NT2/D1 (cell line): ENCODE measurements around the gene EML1.

ENCODE experiments used
- DNase-seq: peaks from one replicate; pipeline ENCODE4 v3.0.0-alpha.2; 2011; ENCODE audit warnings: low read depth, low spot score
- H3K27me3 ChIP-seq: 2 replicates; pipeline ENCODE4 v1.6.0; 2011; ENCODE audit warnings: mild to moderate bottlenecking; ENCODE audit not compliant: insufficient read length, insufficient read depth
- H3K36me3 ChIP-seq: 2 replicates; pipeline ENCODE4 v1.6.1; 2011; ENCODE audit warnings: mild to moderate bottlenecking, low read length, mixed read lengths; ENCODE audit not compliant: insufficient read depth, insufficient read length
- H3K4me1 ChIP-seq: 2 replicates; pipeline ENCODE4 v1.5.1; 2011; ENCODE audit not compliant: insufficient read depth, insufficient read length
- H3K4me3 ChIP-seq: 2 replicates; pipeline ENCODE4 v1.5.1; 2011; ENCODE audit warnings: low read depth; ENCODE audit not compliant: insufficient read length
- H3K9ac ChIP-seq: 2 replicates; pipeline ENCODE4 v1.6.0; 2011; ENCODE audit warnings: low read depth; ENCODE audit not compliant: insufficient read length
- H3K9me3 ChIP-seq: 2 replicates; pipeline ENCODE4 v1.5.1; 2011; ENCODE audit warnings: mild to moderate bottlenecking, low read length; ENCODE audit not compliant: insufficient read depth
- SUZ12 ChIP-seq: IDR thresholded peaks from 2 replicates; pipeline ENCODE4 v1.6.1; 2011; ENCODE audit not compliant: insufficient read length, insufficient read depth; ENCODE audit errors: extremely low read depth
- YY1 ChIP-seq: IDR thresholded peaks from 2 replicates; pipeline ENCODE4 v1.6.1; 2011; ENCODE audit not compliant: insufficient read length, insufficient read depth
- ZNF274 ChIP-seq: IDR thresholded peaks from 2 replicates; pipeline ENCODE4 v1.6.1; 2011; ENCODE audit warnings: mild to moderate bottlenecking, low read depth, low read length

Gene EML1

DNA sequence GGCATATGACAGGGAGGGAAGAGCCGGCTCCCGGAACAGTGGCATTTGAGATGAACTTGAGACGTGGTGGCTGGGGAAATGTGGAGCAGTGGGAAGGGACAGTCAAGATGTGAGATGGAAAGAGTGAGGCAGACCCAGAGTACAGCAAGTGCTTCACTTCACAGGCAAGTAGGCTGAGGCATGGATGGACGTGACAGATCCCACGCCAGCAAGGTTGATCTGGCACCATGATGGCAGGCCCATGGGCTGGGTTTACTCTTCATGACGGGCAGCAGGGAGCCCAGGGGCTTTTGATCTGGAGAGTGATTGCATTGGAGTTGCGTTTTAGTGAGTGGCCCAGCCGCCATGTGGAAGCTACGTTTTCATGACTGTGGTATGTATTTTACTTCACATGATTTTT, 17.9 kb upstream of the EML1 start:
- no peak for TF ChIP-seq SUZ12
- TF ChIP-seq ZNF274: no peak
- no peak for TF ChIP-seq YY1
- Histone ChIP-seq H3K4me1 (peaks cover 5% of the 10 kb centered on the region), H3K9me3 (no peaks in the 10 kb centered on the region), H3K36me3 (no peaks in the 10 kb centered on the region), H3K4me3 (no peak overlapping the region), H3K27me3 (no peaks in the 10 kb centered on the region), H3K9ac (no peak overlapping the region)
- DNase-seq: no peak

DNA sequence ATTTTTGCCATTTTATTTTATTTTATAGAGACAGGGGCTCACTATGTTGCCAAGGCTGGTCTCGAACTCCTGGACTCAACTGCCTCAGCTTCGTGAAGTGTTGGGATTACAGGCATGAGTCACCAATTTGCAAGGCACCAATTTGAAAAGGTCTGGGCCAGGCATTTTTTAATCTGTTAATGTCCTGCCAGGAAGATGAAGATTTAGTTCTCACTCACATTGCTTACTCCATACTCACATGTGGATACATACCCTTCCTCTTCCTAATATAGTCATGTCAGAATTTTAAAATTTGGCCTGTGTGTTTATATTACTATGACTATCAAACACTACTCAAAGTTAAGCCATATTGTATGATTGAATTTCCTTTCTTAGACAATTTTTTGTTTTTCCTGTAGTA, 15.3 kb upstream of the EML1 start:
- Histone ChIP-seq H3K36me3 (peaks cover 3% of the 10 kb centered on the region), H3K4me1 (peaks cover 5% of the 10 kb centered on the region), H3K27me3 (no peaks in the 10 kb centered on the region), H3K9me3 (no peaks in the 10 kb centered on the region), H3K4me3 (no peak overlapping the region), H3K9ac (no peak overlapping the region)
- TF ChIP-seq SUZ12: no peak
- TF ChIP-seq YY1: no peak
- TF ChIP-seq ZNF274: no peak
- no peak for DNase-seq

DNA sequence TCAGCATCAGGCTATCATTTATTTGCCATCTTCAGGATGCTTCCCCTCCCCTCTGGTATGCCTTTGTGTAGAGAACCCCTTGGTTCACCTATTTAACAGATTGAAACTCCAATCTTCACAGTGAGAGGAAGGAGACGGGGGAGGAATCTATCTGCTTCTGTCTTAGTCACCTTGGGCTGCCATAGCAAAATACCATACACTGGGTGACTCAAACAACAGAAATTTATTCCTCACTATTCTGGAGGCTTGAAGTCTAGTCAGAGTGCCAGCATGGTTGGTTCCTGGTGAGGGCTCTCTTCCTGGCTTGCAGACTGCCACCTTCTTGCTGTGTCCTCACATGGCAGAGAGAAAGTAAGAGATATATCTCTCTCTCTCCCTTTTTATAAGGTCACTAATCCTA, 13.5 kb upstream of the EML1 start:
- H3K27me3 ChIP-seq: no peaks in the 10 kb centered on the region
- no peak for DNase-seq
- no peaks in the 10 kb centered on the region for H3K9me3 ChIP-seq
- no peak overlapping the region for H3K4me3 ChIP-seq
- no peak for TF ChIP-seq SUZ12
- TF ChIP-seq YY1: no peak
- TF ChIP-seq ZNF274: no peak
- no peak overlapping the region for H3K9ac ChIP-seq
- peaks cover 2% of the 10 kb centered on the region for H3K4me1 ChIP-seq
- peaks cover 3% of the 10 kb centered on the region for H3K36me3 ChIP-seq

DNA sequence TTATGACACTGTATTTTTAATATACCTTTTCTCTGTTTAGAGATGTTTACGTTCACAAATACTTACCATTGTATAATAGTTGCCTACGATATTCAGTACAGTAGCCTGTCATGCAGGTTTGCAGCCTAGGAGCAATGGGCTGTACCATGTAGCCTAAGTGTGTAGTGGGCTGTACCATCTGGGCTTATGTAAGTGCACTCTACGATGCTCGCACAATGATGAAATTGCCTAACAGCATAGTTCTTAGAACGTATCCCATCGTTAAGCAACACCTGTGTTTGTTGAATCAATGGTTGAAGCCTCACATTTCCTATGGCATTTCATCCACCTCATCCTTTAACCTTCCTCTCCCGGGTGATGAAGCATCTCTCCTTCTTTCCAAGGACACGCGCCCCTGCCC, 12.5 kb upstream of the EML1 start:
- Histone ChIP-seq H3K36me3 (peaks cover 3% of the 10 kb centered on the region), H3K27me3 (no peaks in the 10 kb centered on the region), H3K4me3 (no peak overlapping the region), H3K4me1 (peaks cover 2% of the 10 kb centered on the region), H3K9ac (no peak overlapping the region), H3K9me3 (no peaks in the 10 kb centered on the region)
- no peak for DNase-seq
- TF ChIP-seq YY1 (no peak), ZNF274 (no peak), SUZ12 (no peak)

DNA sequence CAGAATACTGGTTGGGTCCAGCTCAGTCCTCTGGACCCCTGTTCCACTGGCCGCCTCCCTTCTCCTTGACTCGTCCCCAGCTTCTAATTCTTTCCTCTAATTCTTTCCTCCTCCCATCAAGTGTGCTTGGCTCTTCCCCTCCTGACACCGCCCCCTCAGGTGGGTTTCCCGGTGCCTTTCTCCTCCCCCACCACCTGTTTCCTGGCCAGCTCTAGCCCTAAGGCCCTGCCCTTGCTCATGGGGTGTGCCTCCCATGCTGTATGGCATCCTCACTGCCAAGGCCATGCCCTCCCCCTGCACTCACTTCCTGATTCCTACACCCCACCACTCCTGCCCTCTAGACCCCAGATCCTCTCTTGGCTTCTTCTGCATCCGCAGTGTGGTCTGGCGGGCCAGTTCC, 12.1 kb upstream of the EML1 start:
- Histone ChIP-seq H3K4me1 (peaks cover 2% of the 10 kb centered on the region), H3K4me3 (no peak overlapping the region), H3K9me3 (no peaks in the 10 kb centered on the region), H3K9ac (no peak overlapping the region), H3K27me3 (no peaks in the 10 kb centered on the region), H3K36me3 (peaks cover 6% of the 10 kb centered on the region)
- DNase-seq: no peak
- no peak for TF ChIP-seq SUZ12
- no peak for TF ChIP-seq YY1
- no peak for TF ChIP-seq ZNF274

DNA sequence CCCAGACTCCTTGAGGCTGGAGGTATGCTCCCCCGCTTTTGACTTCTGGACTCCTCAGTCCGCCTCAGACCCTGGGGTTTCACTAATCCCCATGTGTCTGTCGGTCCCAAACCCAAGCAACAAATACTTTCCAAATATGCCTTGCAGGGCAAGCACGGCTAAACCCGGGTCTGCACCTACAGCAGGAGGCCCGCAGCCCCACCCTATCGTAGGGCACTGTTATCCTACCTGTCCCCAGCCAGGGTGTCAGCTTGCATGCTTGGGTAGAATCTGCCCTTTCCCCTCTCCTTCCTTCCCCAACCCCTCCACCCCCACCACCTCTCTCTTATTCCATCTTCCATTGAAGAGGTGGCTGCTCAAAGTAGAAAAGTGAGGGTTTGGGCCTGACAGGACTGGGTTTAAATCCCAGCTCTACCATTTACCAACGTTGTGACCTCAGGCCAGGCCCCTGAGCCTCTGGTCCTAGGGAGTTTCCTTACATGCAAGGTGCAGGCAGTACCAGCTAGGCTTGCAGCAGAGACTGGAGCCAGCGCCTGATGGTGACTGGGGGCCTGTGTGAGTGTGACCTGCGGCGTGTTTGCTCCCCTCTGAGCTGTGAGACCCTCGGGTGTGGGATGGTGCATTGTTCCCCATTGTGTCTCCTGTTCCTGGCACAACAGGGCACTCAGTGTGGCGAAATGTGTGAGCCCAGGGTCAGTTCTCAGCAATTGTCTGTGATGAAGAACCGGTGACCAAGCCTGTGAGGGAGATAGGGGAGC, 11.2 kb upstream of the EML1 start:
- Histone ChIP-seq H3K4me3 (no peak overlapping the region), H3K9me3 (no peaks in the 10 kb centered on the region), H3K4me1 (peaks cover 2% of the 10 kb centered on the region), H3K36me3 (peaks cover 6% of the 10 kb centered on the region), H3K27me3 (no peaks in the 10 kb centered on the region), H3K9ac (no peak overlapping the region)
- TF ChIP-seq ZNF274 (no peak), YY1 (no peak), SUZ12 (no peak)
- DNase-seq: no peak

DNA sequence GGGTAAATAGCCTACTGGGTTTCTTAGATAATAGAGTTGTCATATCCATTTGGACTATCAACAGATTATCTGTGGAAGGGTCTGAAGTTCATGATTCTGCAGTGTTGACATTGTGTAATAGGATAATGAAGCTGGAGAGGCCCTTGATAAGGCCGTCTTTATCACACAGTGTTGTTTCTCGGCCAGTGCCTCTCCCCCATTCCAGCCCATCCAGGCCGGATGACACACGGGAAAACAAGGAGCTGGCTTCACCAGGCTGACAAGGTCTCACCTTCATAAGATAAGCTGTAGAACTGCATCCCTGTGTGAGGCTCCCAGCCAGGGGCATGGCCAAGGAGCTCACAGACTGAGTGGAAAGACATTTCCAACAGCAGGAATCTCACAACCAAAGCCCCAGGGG, 8.7 kb upstream of the EML1 start:
- H3K27me3 ChIP-seq: no peaks in the 10 kb centered on the region
- H3K9me3 ChIP-seq: no peaks in the 10 kb centered on the region
- TF ChIP-seq ZNF274 (no peak), SUZ12 (no peak), YY1 (no peak)
- H3K9ac ChIP-seq: no peak overlapping the region
- H3K4me1 ChIP-seq: peaks cover 2% of the 10 kb centered on the region
- H3K36me3 ChIP-seq: peaks cover 6% of the 10 kb centered on the region
- no peak overlapping the region for H3K4me3 ChIP-seq
- DNase-seq: no peak
